HG03565 (cell line): ENCODE measurements around the gene MAP2K3.
"Not testable (repeated sequence)": the region's sequence is repeated elsewhere in the genome, so short reads cannot be mapped to it uniquely, and the experiment has no call there.

Experiments
- ATAC-seq: cut with Tn5 transposase; IDR thresholded peaks from one replicate; pipeline ENCODE4 v1.9.1; 2021; ENCODE audit warnings: mild to moderate bottlenecking, moderate library complexity; ENCODE audit not compliant: unreplicated experiment

The MAP2K3 gene

GRCh38 chr17:21310061-21310765, 25.7 kb downstream of the MAP2K3 start:
- not testable (repeated sequence) for ATAC-seq

GRCh38 chr17:21310766-21311602, 26.5 kb downstream of the MAP2K3 start:
- not testable (repeated sequence) for ATAC-seq

GRCh38 chr17:21313320-21313719, 28.8 kb downstream of the MAP2K3 start:
- no peak for ATAC-seq

GRCh38 chr17:21313761-21314160, 29.2 kb downstream of the MAP2K3 start:
- not testable (repeated sequence) for ATAC-seq

GRCh38 chr17:21314261-21314664, 29.8 kb downstream of the MAP2K3 start:
- ATAC-seq = not testable (repeated sequence)

- ATAC-seq = not testable (repeated sequence)
Measured at GRCh38 chr17:21314701-21315111, 30.2 kb downstream of the MAP2K3 start.

GRCh38 chr17:21315246-21316000, 30.9 kb downstream of the MAP2K3 start:
- ATAC-seq = not testable (repeated sequence)

- not testable (repeated sequence) for ATAC-seq
Measured at GRCh38 chr17:21316212-21316886, 31.8 kb downstream of the MAP2K3 start.

- not testable (repeated sequence) for ATAC-seq
Measured at GRCh38 chr17:21316887-21317500, 32.5 kb downstream of the MAP2K3 start.

GRCh38 chr17:21317821-21318220, 33.3 kb downstream of the MAP2K3 start:
- ATAC-seq = not testable (repeated sequence)

- no peak for ATAC-seq
Measured at GRCh38 chr17:21318439-21318838, 33.9 kb downstream of the MAP2K3 start.

- ATAC-seq = not testable (repeated sequence)
Measured at GRCh38 chr17:21318856-21319255, 34.3 kb downstream of the MAP2K3 start.

GRCh38 chr17:21319256-21319655, 34.7 kb downstream of the MAP2K3 start:
- ATAC-seq = not testable (repeated sequence)

GRCh38 chr17:21319686-21320375, 35.3 kb downstream of the MAP2K3 start:
- ATAC-seq = not testable (repeated sequence)

- ATAC-seq = not testable (repeated sequence)
Measured at GRCh38 chr17:21320430-21320829, 35.9 kb downstream of the MAP2K3 start.

GRCh38 chr17:21321061-21321460, 36.5 kb downstream of the MAP2K3 start:
- not testable (repeated sequence) for ATAC-seq

- ATAC-seq = not testable (repeated sequence)
Measured at GRCh38 chr17:21321744-21322191, 37.3 kb downstream of the MAP2K3 start.

- not testable (repeated sequence) for ATAC-seq
Measured at GRCh38 chr17:21323257-21324111, 39.0 kb downstream of the MAP2K3 start.
